Measurements from ENCODE around the gene RAD54L. TPM values are rescaled to one million over a fixed set of nuclear protein-coding genes. Genes with fewer than 3 reads are reported as not detected.
A peak's percentile ranks its signal among the peaks of the same experiment; 100 is the strongest.

RAD54L gene
- total and polyA plus RNA-seq, 2 of the 4 experiments (the other 2 are of a cell fraction) = 4.8 to 10.6 TPM

DNA sequence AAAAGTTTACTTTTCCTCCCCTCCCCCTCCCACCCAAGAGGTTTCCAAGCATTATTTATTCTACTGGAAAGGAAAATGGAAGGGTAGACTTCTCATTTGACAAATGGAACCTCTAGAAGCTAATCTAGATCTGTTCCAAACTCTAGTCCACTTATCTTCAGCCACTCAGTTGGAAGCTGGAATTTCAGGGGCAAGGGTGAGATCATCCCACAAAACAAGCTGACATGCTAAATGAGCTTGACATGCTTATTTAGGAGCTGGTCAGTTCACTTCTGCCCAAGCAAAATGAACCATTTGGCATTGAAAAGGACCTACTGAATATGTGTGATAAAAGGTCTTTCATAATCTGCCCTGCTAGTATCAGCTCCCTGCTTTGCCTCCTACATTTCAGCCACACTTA, 50.8 kb downstream of the RAD54L start:
- CTCF ChIA-PET = no interaction called here
- POLR2A ChIA-PET (ENCODE audit: unreplicated experiment) = no interaction called here
- Histone ChIP-seq H3K4me2 (ENCODE audit: low read depth, low read length) (no peak overlapping the region), H3K18ac (ENCODE audit: low read depth, low read length) (no peak overlapping the region), H3K4me1 (ENCODE audit: control insufficient read depth, insufficient read depth, low read length) (peaks cover 5% of the 10 kb centered on the region), H3K23ac (ENCODE audit: low read depth, low read length) (peak overlapping the region; percentile 13; the same call in 1 of the 2 replicates), H3K9ac (ENCODE audit: low read depth, low read length) (no peak overlapping the region), H3K27ac (ENCODE audit: insufficient read depth, low read length) (no peak overlapping the region), H2BK15ac (ENCODE audit: low read depth, low read length) (no peak overlapping the region), H2BK120ac (ENCODE audit: low read depth, low read length) (no peak overlapping the region), H3K79me1 (ENCODE audit: low read depth in 1 of 2, low read length in 2 of 2) (peaks cover 28 to 60% of the 10 kb centered on the region in 2 experiments), H3K9me3 (ENCODE audit: control insufficient read depth, insufficient read depth, low read length) (no peaks in the 10 kb centered on the region), H3K9me1 (ENCODE audit: insufficient read depth, low read length) (peaks cover 15% of the 10 kb centered on the region), H2BK20ac (ENCODE audit: low read depth, low read length) (no peak overlapping the region), H4K20me1 (ENCODE audit: insufficient read depth, low read length) (peaks cover 25% of the 10 kb centered on the region), H3K4ac (ENCODE audit: low read depth, low read length) (no peak overlapping the region), H3K14ac (replicated peaks; ENCODE audit: low read depth, low read length) (no peak overlapping the region), H2AFZ (replicated peaks; ENCODE audit: low read length, poor library complexity) (no peak overlapping the region), H2AK5ac (ENCODE audit: low read depth, low read length) (no peak overlapping the region), H4K8ac (ENCODE audit: low read depth in 2 of 2, low read length in 2 of 2) (no peak overlapping the region), H3K36me3 (ENCODE audit: control insufficient read depth, insufficient read depth, low read length) (peaks cover 34% of the 10 kb centered on the region), H4K91ac (ENCODE audit: insufficient read depth, low read depth, low read length) (no peak overlapping the region), H3K27me3 (ENCODE audit: control insufficient read depth, insufficient read depth, low read length) (no peaks in the 10 kb centered on the region), H3K56ac (ENCODE audit: extremely low read depth, insufficient read depth, low read length) (no peak overlapping the region), H4K5ac (ENCODE audit: low read depth, low read length) (no peak overlapping the region), H2AK9ac (replicated peaks; ENCODE audit: low read depth, low read length, poor library complexity) (no peak overlapping the region), H2BK5ac (ENCODE audit: low read depth, low read length, poor library complexity, severe bottlenecking) (no peak overlapping the region), H3K4me3 (ENCODE audit: insufficient read depth, low read depth, low read length) (no peak overlapping the region)
- no peak for TF ChIP-seq POLR2A (IDR thresholded peaks at IDR 0.05; ENCODE audit: low read depth, low read length)
- TF ChIP-seq, protein P1, sequence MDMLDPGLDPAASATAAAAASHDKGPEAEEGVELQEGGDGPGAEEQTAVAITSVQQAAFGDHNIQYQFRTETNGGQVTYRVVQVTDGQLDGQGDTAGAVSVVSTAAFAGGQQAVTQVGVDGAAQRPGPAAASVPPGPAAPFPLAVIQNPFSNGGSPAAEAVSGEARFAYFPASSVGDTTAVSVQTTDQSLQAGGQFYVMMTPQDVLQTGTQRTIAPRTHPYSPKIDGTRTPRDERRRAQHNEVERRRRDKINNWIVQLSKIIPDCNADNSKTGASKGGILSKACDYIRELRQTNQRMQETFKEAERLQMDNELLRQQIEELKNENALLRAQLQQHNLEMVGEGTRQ (IDR thresholded peaks at IDR 0.05; ENCODE audit: low read depth, low read length) = no peak
- TF ChIP-seq CEBPB (IDR thresholded peaks at IDR 0.05; ENCODE audit: low read depth, low read length) = no peak
- TF ChIP-seq NFE2L2 (IDR thresholded peaks at IDR 0.05; ENCODE audit: low read depth, low read length) = no peak
- TF ChIP-seq MAZ (IDR thresholded peaks at IDR 0.05; ENCODE audit: borderline replicate concordance, low read depth, low read length) = no peak
- TF ChIP-seq BHLHE40 (IDR thresholded peaks at IDR 0.05; ENCODE audit: low read depth, low read length) = no peak
- no peak for TF ChIP-seq CTCF (conservative IDR thresholded peaks at IDR 0.05; ENCODE audit: low read depth, low read length)
- no peak for TF ChIP-seq SMC3 (IDR thresholded peaks at IDR 0.05; ENCODE audit: low read depth, low read length)
- TF ChIP-seq RCOR1 (IDR thresholded peaks at IDR 0.05; ENCODE audit: insufficient replicate concordance, low read length) = no peak
- no peak for TF ChIP-seq FOS (IDR thresholded peaks at IDR 0.05; ENCODE audit: low read depth, low read length)
- TF ChIP-seq MAFK (IDR thresholded peaks at IDR 0.05; ENCODE audit: low read depth, low read length) = no peak
- no peak for TF ChIP-seq RAD21 (IDR thresholded peaks at IDR 0.05; ENCODE audit: low read length)
- no peak for TF ChIP-seq RFX5 (IDR thresholded peaks at IDR 0.05; ENCODE audit: low read depth, low read length)
- no peak for TF ChIP-seq ELK1 (IDR thresholded peaks at IDR 0.05; ENCODE audit: borderline replicate concordance, low read depth, low read length)
- no peak for TF ChIP-seq CHD1 (IDR thresholded peaks at IDR 0.05; ENCODE audit: low read depth, low read length)
- no peak for TF ChIP-seq MXI1 (IDR thresholded peaks at IDR 0.05; ENCODE audit: borderline replicate concordance, low read depth, low read length)
- DNase-seq (no peak), ATAC-seq (ENCODE audit: low read depth) (no peak)
- no TSS peak for BruUV-seq (replicated peaks)
- dilution Hi-C loops (cut with HindIII; ENCODE audit: low sequenced_read_pairs, unreplicated experiment) (no loop called here), in situ Hi-C loops (cut with MboI; ENCODE audit: low sequenced_read_pairs) (no loop called here), intact Hi-C loops (cut with micrococcal nuclease) (no loop called here)
